Middle frontal gyrus (tissue), 1 donor: ENCODE measurements around the gene DYNC1I2.
"Not testable (repeated sequence)": the region's sequence is repeated elsewhere in the genome, so short reads cannot be mapped to it uniquely, and the experiment has no call there.

Experiments used
- DNase-seq: peaks from one replicate; pipeline ENCODE4 v3.0.0-alpha.2; 2015; ENCODE audit warnings: low spot score; ENCODE audit errors: extremely low spot score

The DYNC1I2 gene

GRCh38 chr2:171712051-171712450 lies 24.8 kb downstream of the DYNC1I2 start:
- DNase-seq, result no peak

GRCh38 chr2:171718720-171719119 lies 31.5 kb downstream of the DYNC1I2 start:
- no peak for DNase-seq

- DNase-seq, result no peak
Measured at GRCh38 chr2:171719660-171720059, 32.4 kb downstream of the DYNC1I2 start.

- no peak for DNase-seq
Measured at GRCh38 chr2:171723716-171724683, 36.7 kb downstream of the DYNC1I2 start.

- DNase-seq, result no peak
Measured at GRCh38 chr2:171726847-171727450, 39.7 kb downstream of the DYNC1I2 start.

GRCh38 chr2:171728989-171729951 lies 42.0 kb downstream of the DYNC1I2 start:
- no peak for DNase-seq

GRCh38 chr2:171729952-171730317 lies 42.7 kb downstream of the DYNC1I2 start:
- no peak for DNase-seq

GRCh38 chr2:171735991-171736710 lies 48.9 kb downstream of the DYNC1I2 start:
- no peak for DNase-seq

GRCh38 chr2:171741189-171741588 lies 53.9 kb downstream of the DYNC1I2 start:
- no peak for DNase-seq

GRCh38 chr2:171742760-171743159 lies 55.5 kb downstream of the DYNC1I2 start:
- no peak for DNase-seq

- no peak for DNase-seq
Measured at GRCh38 chr2:171745141-171745540, 57.9 kb downstream of the DYNC1I2 start.

GRCh38 chr2:171745806-171746205 lies 58.5 kb downstream of the DYNC1I2 start:
- no peak for DNase-seq

GRCh38 chr2:171747371-171747770 lies 60.1 kb downstream of the DYNC1I2 start:
- DNase-seq, result no peak

GRCh38 chr2:171754254-171754939 lies 67.1 kb downstream of the DYNC1I2 start:
- no peak for DNase-seq

GRCh38 chr2:171758762-171759161 lies 71.5 kb downstream of the DYNC1I2 start:
- DNase-seq, result not testable (repeated sequence)

GRCh38 chr2:171761176-171761575 lies 73.9 kb downstream of the DYNC1I2 start:
- DNase-seq, result not testable (repeated sequence)

GRCh38 chr2:171762879-171763573 lies 75.8 kb downstream of the DYNC1I2 start:
- no peak for DNase-seq

- no peak for DNase-seq
Measured at GRCh38 chr2:171763602-171764001, 76.3 kb downstream of the DYNC1I2 start.

GRCh38 chr2:171771463-171771862 lies 84.2 kb downstream of the DYNC1I2 start:
- DNase-seq, result no peak

- DNase-seq, result no peak
Measured at GRCh38 chr2:171772373-171772772, 85.1 kb downstream of the DYNC1I2 start.
